HG03139 (cell line): ENCODE measurements around the gene DBF4B.

Experiments used
- ATAC-seq: cut with Tn5 transposase; IDR thresholded peaks from one replicate; pipeline ENCODE4 v1.9.1; 2021; ENCODE audit not compliant: unreplicated experiment

Gene DBF4B

GRCh38 chr17:44776628-44777393 is 68.3 kb downstream of the DBF4B start:
- ATAC-seq = no peak

- no peak for ATAC-seq
Observed at GRCh38 chr17:44777394-44778348, 69.2 kb downstream of the DBF4B start.

GRCh38 chr17:44778656-44779210 is 70.3 kb downstream of the DBF4B start:
- ATAC-seq = no peak

GRCh38 chr17:44779211-44780025 is 71.0 kb downstream of the DBF4B start:
- ATAC-seq = no peak

GRCh38 chr17:44780161-44780560 is 71.7 kb downstream of the DBF4B start:
- ATAC-seq = no peak

- no peak for ATAC-seq
Observed at GRCh38 chr17:44780845-44781480, 72.5 kb downstream of the DBF4B start.

- no peak for ATAC-seq
Observed at GRCh38 chr17:44781551-44782325, 73.3 kb downstream of the DBF4B start.

- no peak for ATAC-seq
Observed at GRCh38 chr17:44782326-44782850, 73.9 kb downstream of the DBF4B start.

- no peak for ATAC-seq
Observed at GRCh38 chr17:44785921-44786320, 77.5 kb downstream of the DBF4B start.

- ATAC-seq = no peak
Observed at GRCh38 chr17:44786551-44787081, 78.2 kb downstream of the DBF4B start.

- no peak for ATAC-seq
Observed at GRCh38 chr17:44787271-44787940, 78.9 kb downstream of the DBF4B start.

- ATAC-seq = no peak
Observed at GRCh38 chr17:44788139-44788538, 79.7 kb downstream of the DBF4B start.

- no peak for ATAC-seq
Observed at GRCh38 chr17:44792276-44792675, 83.8 kb downstream of the DBF4B start.

- no peak for ATAC-seq
Observed at GRCh38 chr17:44793885-44794842, 85.7 kb downstream of the DBF4B start.

GRCh38 chr17:44794851-44795413 is 86.5 kb downstream of the DBF4B start:
- no peak for ATAC-seq

GRCh38 chr17:44795421-44795820 is 87.0 kb downstream of the DBF4B start:
- no peak for ATAC-seq

- ATAC-seq = no peak
Observed at GRCh38 chr17:44795928-44796327, 87.5 kb downstream of the DBF4B start.
